ENCODE measurements around the gene TXNL4A.

Gene TXNL4A

GRCh38 chr18:79947054-79947755, 41.2 kb downstream of the TXNL4A start:
- CTCF ChIA-PET, result interaction anchor here (0.9 to 3.0 kb wide), 3 partner anchors 12 to 36 kb away, joined by 3 to 11 read pairs (median 8); no protein-coding TSS in a partner anchor
- POLR2A ChIA-PET, result no interaction called here
- no peak for TF ChIP-seq CTCF (IDR thresholded peaks at IDR 0.05; ENCODE audit: control extremely low read depth, extremely low read depth, low read depth, missing control alignments)
- no peak for DNase-seq (ENCODE audit: extremely low spot score)

GRCh38 chr18:79945118-79946042, 43.0 kb downstream of the TXNL4A start:
- TF ChIP-seq CTCF (IDR thresholded peaks at IDR 0.05; ENCODE audit: control extremely low read depth, extremely low read depth, low read depth, missing control alignments), result no peak
- ChIA-PET POLR2A (interaction anchor here (1.2 kb wide), 2 partner anchors 17 to 88 kb away, joined by 3 read pairs; no protein-coding TSS in a partner anchor), CTCF (interaction anchor here (0.8 to 3.0 kb wide), 5 partner anchors 10 to 17 kb away, joined by 3 to 11 read pairs (median 5); no protein-coding TSS in a partner anchor)

GRCh38 chr18:79944746-79945117, 43.6 kb downstream of the TXNL4A start:
- ChIA-PET POLR2A (interaction anchor here (1.2 kb wide), 2 partner anchors 17 to 89 kb away, joined by 3 read pairs; no protein-coding TSS in a partner anchor), CTCF (interaction anchor here (1.3 to 3.0 kb wide), 3 partner anchors 11 to 18 kb away, joined by 3 to 11 read pairs (median 5); no protein-coding TSS in a partner anchor)

More at GRCh38 chr18:79945118-79946042, 43.0 kb downstream of the TXNL4A start:
- DNase-seq (ENCODE audit: extremely low spot score), result no peak

GRCh38 chr18:79944126-79944731, 44.1 kb downstream of the TXNL4A start:
- TF ChIP-seq CTCF (IDR thresholded peaks at IDR 0.05; ENCODE audit: control extremely low read depth, extremely low read depth, low read depth, missing control alignments), result no peak
- DNase-seq (ENCODE audit: extremely low spot score), result peak; percentile 42
- POLR2A ChIA-PET, result interaction anchor here (1.2 kb wide), 2 partner anchors 18 to 89 kb away, joined by 3 read pairs; no protein-coding TSS in a partner anchor
- CTCF ChIA-PET, result interaction anchor here (1.3 to 1.7 kb wide), 2 partner anchors 10 to 14 kb away, joined by 3 to 5 read pairs; no protein-coding TSS in a partner anchor

More at GRCh38 chr18:79944746-79945117, 43.6 kb downstream of the TXNL4A start:
- no peak for TF ChIP-seq CTCF (IDR thresholded peaks at IDR 0.05; ENCODE audit: control extremely low read depth, extremely low read depth, low read depth, missing control alignments)
- DNase-seq (ENCODE audit: extremely low spot score), result no peak

GRCh38 chr18:79943608-79944125, 44.7 kb downstream of the TXNL4A start:
- no peak for TF ChIP-seq CTCF (IDR thresholded peaks at IDR 0.05; ENCODE audit: control extremely low read depth, extremely low read depth, low read depth, missing control alignments)
- POLR2A ChIA-PET, result no interaction called here
- no peak for DNase-seq (ENCODE audit: extremely low spot score)
- CTCF ChIA-PET, result interaction anchor here (1.7 kb wide), 1 partner anchor 15 kb away, joined by 5 read pairs; no protein-coding TSS in a partner anchor
